Thyroid gland (tissue), 4 donors: ENCODE results near the gene SND1.

Experiments used
- CTCF ChIP-seq, 6 experiments: fragments of 200-600 bp in 3 of 6; fragments of 450-650 bp in 3 of 6; sonication (generic) in 3 of 6; IDR thresholded peaks; one replicate each; pipeline ENCODE4 v1.5.1; 2016 to 2019; ENCODE audit warnings: antibody characterized with exemption in 6 of 6, mild to moderate bottlenecking in 2 of 6, inconsistent platforms in 1 of 6, moderate library complexity in 1 of 6
- POLR2A ChIP-seq, 2 donors: fragments of 450-650 bp; IDR thresholded peaks; one replicate each; pipeline ENCODE4 v1.6.1; 2017; ENCODE audit warnings: antibody characterized with exemption in 2 of 2, mild to moderate bottlenecking in 2 of 2, moderate library complexity in 1 of 2

- TF ChIP-seq POLR2A (IDR thresholded peaks at IDR 0.05) (no peak), CTCF (IDR thresholded peaks at IDR 0.05) (no peak)
These were observed 124.9 kb downstream of the SND1 start for GRCh38 chr7:127776776-127777386.
